Type B pancreatic cell (in vitro differentiated cells): ENCODE results near the gene MYO3A. TPM values are rescaled to one million over a fixed set of nuclear protein-coding genes. Genes with fewer than 3 reads are reported as not detected.

Experiments used
- DNase-seq: peaks from one replicate; pipeline ENCODE4 v3.0.0; 2021; ENCODE audit warnings: mixed read lengths; ENCODE audit not compliant: unreplicated experiment; ENCODE audit errors: extremely low spot score
- H3K27ac Mint-ChIP-seq: 2 replicates; pipeline ENCODE4 v1.8.0; 2021; ENCODE audit warnings: mild to moderate bottlenecking, mixed read lengths
- H3K27me3 Mint-ChIP-seq: 2 replicates; pipeline ENCODE4 v1.8.0; 2021; ENCODE audit warnings: mixed read lengths
- H3K36me3 Mint-ChIP-seq: 2 replicates; pipeline ENCODE4 v1.8.0; 2021; ENCODE audit warnings: mixed read lengths
- H3K4me1 Mint-ChIP-seq: one replicate; pipeline ENCODE4 v1.8.0; 2021; ENCODE audit warnings: mixed read lengths; ENCODE audit not compliant: unreplicated experiment
- H3K4me3 Mint-ChIP-seq: 2 replicates; pipeline ENCODE4 v1.8.0; 2021; ENCODE audit warnings: mild to moderate bottlenecking, mixed read lengths
- H3K9me3 Mint-ChIP-seq: 2 replicates; pipeline ENCODE4 v1.8.0; 2021; ENCODE audit warnings: mixed read lengths
- total RNA-seq: library from RNA; stranded (reverse); gene quantifications from 2 replicates; pipeline ENCODE4 v1.2.1, GENCODE V29; 2021; ENCODE audit warnings: low replicate concordance
- TF ChIP-seq, protein P1 (sequence below): fragments of 200-600 bp; sonication (generic); conservative IDR thresholded peaks from 2 replicates; pipeline ENCODE4 v1.5.0; 2021; ENCODE audit warnings: antibody characterized with exemption, mild to moderate bottlenecking

MYO3A gene
- total RNA-seq, 1 donor from 2014 or later: 11.2 TPM

DNA sequence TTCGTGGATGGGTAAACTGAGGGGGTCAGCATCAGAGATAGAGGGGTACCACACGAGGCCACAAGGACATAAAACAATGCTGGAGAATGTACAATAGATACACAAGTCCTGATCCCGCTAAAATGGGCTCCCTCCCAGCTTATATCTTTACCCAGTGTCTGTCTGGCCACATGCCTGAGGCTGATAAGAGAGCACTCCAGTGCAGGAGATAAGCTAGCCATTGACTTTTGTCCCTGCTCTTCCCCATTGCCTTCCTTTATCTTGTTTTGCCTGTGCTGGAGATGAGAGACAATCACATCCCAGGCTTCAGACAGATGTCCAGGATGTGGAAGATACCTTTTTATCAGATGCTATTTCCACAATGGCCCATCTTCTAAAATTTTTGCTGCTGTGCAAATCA, 288.5 kb downstream of the MYO3A start:
- Mint-ChIP-seq H3K4me3 (no peak overlapping the region), H3K27me3 (peaks cover 88% of the 10 kb centered on the region), H3K4me1 (peaks cover 6% of the 10 kb centered on the region), H3K36me3 (no peaks in the 10 kb centered on the region), H3K9me3 (no peaks in the 10 kb centered on the region), H3K27ac (no peak overlapping the region)
- TF ChIP-seq, protein P1, sequence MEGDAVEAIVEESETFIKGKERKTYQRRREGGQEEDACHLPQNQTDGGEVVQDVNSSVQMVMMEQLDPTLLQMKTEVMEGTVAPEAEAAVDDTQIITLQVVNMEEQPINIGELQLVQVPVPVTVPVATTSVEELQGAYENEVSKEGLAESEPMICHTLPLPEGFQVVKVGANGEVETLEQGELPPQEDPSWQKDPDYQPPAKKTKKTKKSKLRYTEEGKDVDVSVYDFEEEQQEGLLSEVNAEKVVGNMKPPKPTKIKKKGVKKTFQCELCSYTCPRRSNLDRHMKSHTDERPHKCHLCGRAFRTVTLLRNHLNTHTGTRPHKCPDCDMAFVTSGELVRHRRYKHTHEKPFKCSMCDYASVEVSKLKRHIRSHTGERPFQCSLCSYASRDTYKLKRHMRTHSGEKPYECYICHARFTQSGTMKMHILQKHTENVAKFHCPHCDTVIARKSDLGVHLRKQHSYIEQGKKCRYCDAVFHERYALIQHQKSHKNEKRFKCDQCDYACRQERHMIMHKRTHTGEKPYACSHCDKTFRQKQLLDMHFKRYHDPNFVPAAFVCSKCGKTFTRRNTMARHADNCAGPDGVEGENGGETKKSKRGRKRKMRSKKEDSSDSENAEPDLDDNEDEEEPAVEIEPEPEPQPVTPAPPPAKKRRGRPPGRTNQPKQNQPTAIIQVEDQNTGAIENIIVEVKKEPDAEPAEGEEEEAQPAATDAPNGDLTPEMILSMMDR: no peak
- DNase-seq: no peak

DNA sequence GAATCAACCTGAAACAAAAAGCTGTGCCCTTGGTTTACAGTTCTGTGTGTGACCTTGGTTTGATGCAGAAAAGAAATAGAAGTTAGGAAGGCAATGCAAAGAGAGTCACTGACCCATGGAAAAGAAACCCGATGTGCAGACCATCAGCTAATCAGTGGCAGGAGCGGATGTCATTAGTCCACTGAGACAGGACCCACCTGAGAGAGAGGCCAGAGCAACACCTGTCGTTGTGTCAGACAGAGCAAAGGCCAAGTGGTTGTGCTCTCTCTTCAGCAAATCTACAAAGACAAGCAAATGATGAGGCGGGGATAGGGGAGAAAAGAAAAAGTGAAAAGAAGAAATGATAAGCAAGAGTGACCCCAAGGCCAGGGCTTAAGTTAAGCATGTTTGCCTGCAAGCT, 291.3 kb downstream of the MYO3A start:
- Mint-ChIP-seq H3K27ac (no peak overlapping the region), H3K27me3 (peaks cover 82% of the 10 kb centered on the region), H3K36me3 (no peaks in the 10 kb centered on the region), H3K9me3 (no peaks in the 10 kb centered on the region), H3K4me1 (no peaks in the 10 kb centered on the region), H3K4me3 (no peak overlapping the region)
- no peak for DNase-seq
- TF ChIP-seq, protein P1: no peak

DNA sequence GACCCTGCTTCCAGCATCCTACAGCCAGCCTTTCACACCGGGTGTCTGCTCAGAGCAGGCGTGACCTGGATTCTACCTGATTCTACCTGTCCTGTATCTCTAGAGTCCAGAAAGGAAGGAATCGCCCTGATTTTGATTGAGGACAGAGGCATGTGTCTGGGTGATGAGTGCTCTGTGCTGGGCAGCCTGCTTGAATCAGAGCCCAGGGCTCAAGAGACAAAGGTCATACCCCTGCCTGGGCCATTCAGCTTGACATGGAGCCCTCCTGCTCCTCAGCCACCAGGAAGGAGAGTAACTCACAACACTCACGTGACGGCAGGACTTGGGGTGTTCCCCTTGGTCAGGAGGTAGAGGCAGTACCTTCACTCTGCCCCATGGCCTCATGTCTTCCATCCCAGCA, 293.8 kb downstream of the MYO3A start:
- TF ChIP-seq, protein P1: no peak
- H3K9me3 Mint-ChIP-seq: no peaks in the 10 kb centered on the region
- H3K4me3 Mint-ChIP-seq: no peak overlapping the region
- H3K4me1 Mint-ChIP-seq: no peaks in the 10 kb centered on the region
- H3K27ac Mint-ChIP-seq: no peak overlapping the region
- no peak for DNase-seq
- H3K36me3 Mint-ChIP-seq: no peaks in the 10 kb centered on the region
- peaks cover 69% of the 10 kb centered on the region for H3K27me3 Mint-ChIP-seq

DNA sequence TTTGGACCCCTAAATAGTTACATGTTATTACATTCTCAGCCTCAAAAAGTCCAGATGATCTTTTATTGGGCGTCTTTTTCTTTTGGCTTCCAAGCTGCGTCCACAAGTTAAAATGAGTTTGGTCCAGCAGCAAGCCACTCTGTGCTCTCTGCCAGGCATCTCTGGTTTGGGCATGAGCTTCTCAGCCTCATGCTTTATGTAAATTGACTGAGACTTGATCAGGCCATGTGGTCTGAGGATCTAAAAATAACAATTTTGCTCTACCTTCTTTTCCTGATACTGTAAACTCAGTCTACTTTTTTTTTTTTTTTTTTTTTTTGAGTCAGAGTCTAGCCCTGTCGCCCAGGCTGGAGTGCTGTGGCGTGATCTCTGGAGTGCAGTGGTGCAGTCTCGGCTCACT, 298.1 kb downstream of the MYO3A start:
- H3K4me3 Mint-ChIP-seq: no peak overlapping the region
- peaks cover 51% of the 10 kb centered on the region for H3K27me3 Mint-ChIP-seq
- DNase-seq: no peak
- no peaks in the 10 kb centered on the region for H3K9me3 Mint-ChIP-seq
- no peak overlapping the region for H3K27ac Mint-ChIP-seq
- H3K36me3 Mint-ChIP-seq: no peaks in the 10 kb centered on the region
- H3K4me1 Mint-ChIP-seq: no peaks in the 10 kb centered on the region
- TF ChIP-seq, protein P1: no peak

DNA sequence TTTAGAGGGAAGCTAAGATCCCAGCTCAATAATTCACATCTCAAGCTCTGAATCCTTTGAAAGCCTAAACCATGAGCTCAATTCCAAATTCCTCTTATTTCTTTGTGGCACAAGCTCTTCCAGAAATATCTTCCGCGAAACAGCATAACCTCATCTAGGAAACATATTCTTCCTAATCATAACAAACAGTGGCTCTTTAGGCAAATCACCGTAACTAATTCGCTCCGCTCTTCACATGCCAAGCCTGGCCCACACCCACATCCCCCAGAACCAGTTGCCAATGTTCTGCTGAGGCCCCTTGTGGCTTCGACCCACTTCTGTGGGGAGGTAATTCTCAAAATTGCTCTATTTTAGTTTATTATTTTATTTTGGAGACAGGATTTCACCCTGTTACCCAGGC, 301.7 kb downstream of the MYO3A start:
- no peaks in the 10 kb centered on the region for H3K36me3 Mint-ChIP-seq
- no peak overlapping the region for H3K4me3 Mint-ChIP-seq

More for the DNA sequence above, 301.7 kb downstream of the MYO3A start:
- H3K27ac Mint-ChIP-seq: no peak overlapping the region
- peaks cover 51% of the 10 kb centered on the region for H3K27me3 Mint-ChIP-seq
- DNase-seq: no peak
- H3K9me3 Mint-ChIP-seq: no peaks in the 10 kb centered on the region
- no peaks in the 10 kb centered on the region for H3K4me1 Mint-ChIP-seq
- TF ChIP-seq, protein P1: no peak
